Lung (tissue), 12 donors: ENCODE measurements around the gene TSPOAP1. TPM values are rescaled to one million over a fixed set of nuclear protein-coding genes. Genes with fewer than 3 reads are reported as not detected.

Experiments
- ATAC-seq: fragments of 200-7000 bp; cut with Tn5 transposase; one replicate; pipeline ENCODE4 v1.9.1; 2020; ENCODE audit warnings: moderate number of reproducible peaks; ENCODE audit not compliant: insufficient read depth, low FRiP score
- DNase-seq, 3 donors: peaks; one replicate each; pipeline ENCODE4 v3.0.0-alpha.2; 2013 to 2017
- H3K27ac ChIP-seq, 2 donors: one replicate each; pipeline ENCODE4 v1.5.1; 2013; ENCODE audit warnings: mild to moderate bottlenecking in 2 of 2, moderate library complexity in 2 of 2, control low read depth in 1 of 2, inconsistent platforms in 1 of 2, low read depth in 1 of 2, low read length in 1 of 2
- H3K27me3 ChIP-seq, 3 donors: one replicate each; pipeline ENCODE4 v1.5.1; 2013; ENCODE audit warnings: low read length in 2 of 3; ENCODE audit not compliant: control insufficient read depth in 3 of 3, insufficient read depth in 3 of 3
- H3K36me3 ChIP-seq, 4 donors: one replicate each; pipeline ENCODE4 v1.5.1; 2013; ENCODE audit warnings: low read length in 4 of 4, mild to moderate bottlenecking in 1 of 4, moderate library complexity in 1 of 4; ENCODE audit not compliant: control insufficient read depth in 4 of 4, insufficient read depth in 4 of 4
- H3K4me1 ChIP-seq, 5 donors: one replicate each; pipeline ENCODE4 v1.5.1; 2013; ENCODE audit warnings: low read length in 5 of 5, mild to moderate bottlenecking in 2 of 5, moderate library complexity in 1 of 5; ENCODE audit not compliant: control insufficient read depth in 5 of 5, insufficient read depth in 5 of 5
- H3K4me3 ChIP-seq: one replicate; pipeline ENCODE4 v1.5.1; 2013; ENCODE audit warnings: mild to moderate bottlenecking, control low read depth, moderate library complexity
- H3K9ac ChIP-seq, 2 donors: one replicate each; pipeline ENCODE4 v1.5.1; 2013; ENCODE audit warnings: low read length in 2 of 2, control low read depth in 1 of 2; ENCODE audit not compliant: insufficient read depth in 1 of 2
- H3K9me3 ChIP-seq, 4 donors: one replicate each; pipeline ENCODE4 v1.5.1; 2013; ENCODE audit warnings: low read length in 3 of 4, mild to moderate bottlenecking in 1 of 4, moderate library complexity in 1 of 4; ENCODE audit not compliant: control insufficient read depth in 4 of 4, insufficient read depth in 3 of 4
- CTCF ChIP-seq: IDR thresholded peaks from 2 replicates; pipeline ENCODE4 v1.5.1; 2012; ENCODE audit warnings: mild to moderate bottlenecking; ENCODE audit errors: control extremely low read depth, extremely low read depth
- WGBS, 2 donors: extraction: QIAGEN DNeasy Blood & Tissue Kit; methylation state at CpG; one replicate each; pipeline ENCODE4 v1.1.7; 2013; 5-methylcytosine and 5-hydroxymethylcytosine counted together
- polyA plus RNA-seq, 2 donors: library from polyadenylated mRNA; stranded (reverse); fragments of 200-250 nt; gene quantifications; one replicate each; pipeline ENCODE4 v1.2.1, GENCODE V29; 2013
- total RNA-seq, 2 donors: library from RNA; depleted of rRNA in 1 of 2; stranded (reverse); fragments of >200 nt in 1 of 2; gene quantifications; one replicate each; pipeline ENCODE4 v1.2.1, GENCODE V29; 2014 to 2021
- donor health status: control.
- donor health status: control.
- donor health status: Bipolar disorder and iron deficiency.
- donor health status: healthy.
- donor health status: DM: yes; HTN: yes; CAD: no.

Gene TSPOAP1
- total and polyA plus RNA-seq, 4 donors: 7.0 to 23.5 (median 18.2) TPM

- no peak for DNase-seq
- ATAC-seq: no peak
- Histone ChIP-seq H3K9ac (no peak overlapping the region), H3K9me3 (peaks cover 0 to 3% (median 0%) of the 10 kb centered on the region in 4 donors), H3K27ac (peak overlapping the region in 1 of 2 donors; percentile 79), H3K36me3 (no peaks in the 10 kb centered on the region), H3K4me3 (peak overlapping the region; percentile 20), H3K4me1 (peaks cover 0 to 18% (median 0%) of the 10 kb centered on the region in 5 donors), H3K27me3 (no peaks in the 10 kb centered on the region)
- no peak for TF ChIP-seq CTCF
- WGBS, 2 donors: 43 to 62% methylated on average over 9 to 10 of the region's 10 CpGs
These were observed 2.0 kb upstream of the TSPOAP1 start for GRCh38 chr17:58330538-58330996.

- 24 to 47% methylated on average over 4 of the region's 4 CpGs for WGBS, 2 donors
These were observed 1.4 kb upstream of the TSPOAP1 start for GRCh38 chr17:58329810-58330537.

GRCh38 chr17:58329035-58329809 is 627 bp upstream of the TSPOAP1 start:
- Histone ChIP-seq H3K4me3 (no peak overlapping the region), H3K36me3 (no peaks in the 10 kb centered on the region), H3K27ac (no peak overlapping the region), H3K4me1 (peaks cover 0 to 17% (median 6%) of the 10 kb centered on the region in 5 donors), H3K9ac (no peak overlapping the region), H3K9me3 (no peaks in the 10 kb centered on the region), H3K27me3 (no peaks in the 10 kb centered on the region)
- DNase-seq (peak in 1 of 3 donors; percentile 12), ATAC-seq (peak; percentile 19)
- no peak for TF ChIP-seq CTCF
- 11 to 29% methylated on average over 16 of the region's 16 CpGs for WGBS, 2 donors

More at GRCh38 chr17:58329810-58330537, 1.4 kb upstream of the TSPOAP1 start:
- H3K9ac ChIP-seq: no peak overlapping the region
- no peak for ATAC-seq
- H3K27me3 ChIP-seq: no peaks in the 10 kb centered on the region
- H3K4me1 ChIP-seq: peaks cover 0 to 19% (median 4%) of the 10 kb centered on the region in 5 donors
- no peak for DNase-seq
- no peak overlapping the region for H3K4me3 ChIP-seq
- H3K27ac ChIP-seq: peak overlapping the region in 1 of 2 donors; percentile 20
- H3K36me3 ChIP-seq: no peaks in the 10 kb centered on the region
- H3K9me3 ChIP-seq: peaks cover 0 to 3% (median 0%) of the 10 kb centered on the region in 4 donors
- TF ChIP-seq CTCF: no peak
